ENCODE results near the gene CTSG.

GRCh38 chr14:24534286-24534685, 41.8 kb downstream of the CTSG start:
- TF ChIP-seq CTCF (IDR thresholded peaks at IDR 0.05; ENCODE audit: low read length), result no peak
- no peak for TF ChIP-seq EZH2 (IDR thresholded peaks at IDR 0.05; ENCODE audit: borderline replicate concordance, low read length)

Data from OCI-LY1 (cell line).